NOMO-1 treated with dmso at 0.1 percent for 144 hours (cell line): ENCODE results near the gene SMYD3.
"Not testable (repeated sequence)": the region's sequence is repeated elsewhere in the genome, so short reads cannot be mapped to it uniquely, and the experiment has no call there.

Experiments
- DNase-seq: peaks from one replicate; lab custom pipeline; 2025; ENCODE audit not compliant: unreplicated experiment; lab: John Stamatoyannopoulos, UW

Gene SMYD3

DNA sequence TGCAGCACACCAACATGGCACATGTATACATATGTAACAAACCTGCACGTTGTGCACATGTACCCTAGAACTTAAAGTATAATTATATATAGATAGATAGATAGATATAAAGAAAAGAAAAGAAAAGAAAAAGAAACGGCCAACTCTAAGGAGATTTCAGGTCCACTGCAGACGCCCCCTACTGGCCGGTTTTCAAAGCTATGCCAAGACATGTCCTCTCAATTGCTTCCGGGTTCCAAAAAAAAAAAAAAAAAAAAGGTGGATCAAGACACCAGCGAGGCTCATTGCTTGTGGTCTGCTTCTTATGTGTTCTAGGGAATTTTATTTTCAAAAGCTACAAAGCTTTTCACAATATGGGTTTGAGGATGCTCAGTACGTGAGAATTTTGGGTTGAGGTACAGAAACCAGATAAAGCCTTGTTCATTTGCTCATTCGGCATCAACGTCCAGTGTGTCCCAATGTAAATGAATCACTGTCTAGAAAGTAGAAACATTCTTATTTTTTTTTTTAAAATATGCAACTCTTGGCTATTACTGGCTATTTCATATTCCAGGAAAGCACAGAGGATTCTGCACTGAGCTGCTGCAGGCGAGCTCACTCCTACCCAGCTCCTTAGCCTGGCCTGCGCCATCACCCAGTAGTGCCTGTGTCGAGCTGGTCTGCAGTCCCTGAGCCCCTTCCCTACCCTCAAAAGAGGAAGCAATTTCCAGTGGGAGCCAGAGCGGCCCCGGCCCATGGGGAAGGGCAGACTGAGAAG lies 709.3 kb downstream of the SMYD3 start:
- DNase-seq, result no peak

DNA sequence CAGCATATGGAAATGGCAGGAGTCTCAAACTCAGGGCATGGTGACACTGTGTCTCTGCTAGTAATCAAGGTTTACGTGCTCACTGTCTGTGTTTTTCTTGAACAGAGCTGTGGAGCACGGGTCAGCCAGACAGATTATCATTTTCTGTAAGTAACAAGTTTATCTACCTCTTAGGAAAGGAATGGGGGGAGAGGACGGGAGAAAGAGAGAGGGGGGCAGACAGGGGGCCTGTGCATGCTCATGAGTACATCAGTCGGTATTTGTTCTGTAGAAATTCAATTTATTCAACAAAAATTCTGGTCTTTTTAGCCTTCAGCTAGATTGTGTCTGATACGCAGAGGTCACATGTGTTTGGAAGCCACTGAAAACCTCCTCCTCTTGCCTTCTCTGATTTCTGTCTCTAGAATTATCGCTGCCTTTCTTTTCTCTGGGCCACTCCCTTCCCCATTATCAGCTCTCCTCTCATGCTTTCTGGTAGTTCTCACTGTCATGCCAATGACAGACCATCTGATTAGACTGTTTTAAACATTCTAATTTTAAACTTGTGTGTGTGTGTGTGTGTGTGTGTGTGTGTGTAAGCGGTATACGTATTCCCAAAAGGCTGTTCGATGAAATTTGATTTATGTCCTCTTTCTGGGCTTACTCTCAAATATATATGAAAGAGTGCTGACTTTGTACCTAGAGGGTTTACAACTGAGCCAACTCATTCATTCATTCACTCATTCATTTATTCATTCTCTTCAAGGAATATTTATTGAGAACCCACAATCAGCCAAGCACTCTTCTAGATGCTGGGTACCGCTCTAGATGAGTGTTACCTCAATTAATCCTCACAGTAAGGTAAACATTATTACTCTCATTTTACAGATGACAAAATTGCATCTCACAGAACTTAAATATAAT lies 715.4 kb downstream of the SMYD3 start:
- DNase-seq, result no peak

DNA sequence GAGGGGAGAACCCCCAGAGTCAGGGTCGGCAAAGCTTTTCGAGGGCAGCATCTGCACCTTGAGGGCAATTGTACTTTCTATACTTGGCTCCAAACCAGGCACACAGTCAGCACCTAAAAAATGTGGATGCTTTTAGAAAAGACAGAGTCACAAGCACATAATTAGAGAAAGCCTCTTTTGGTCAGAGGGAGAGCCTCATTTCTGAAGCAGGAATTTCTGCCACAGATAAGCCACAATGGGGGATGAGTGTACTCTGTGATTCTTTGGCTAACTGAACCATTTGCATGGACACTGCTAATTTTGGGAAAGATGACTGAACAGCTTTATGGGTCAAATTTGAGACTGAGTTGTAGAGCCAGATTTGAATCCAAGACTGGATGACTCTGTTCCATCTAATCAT lies 716.6 kb downstream of the SMYD3 start:
- no peak for DNase-seq

DNA sequence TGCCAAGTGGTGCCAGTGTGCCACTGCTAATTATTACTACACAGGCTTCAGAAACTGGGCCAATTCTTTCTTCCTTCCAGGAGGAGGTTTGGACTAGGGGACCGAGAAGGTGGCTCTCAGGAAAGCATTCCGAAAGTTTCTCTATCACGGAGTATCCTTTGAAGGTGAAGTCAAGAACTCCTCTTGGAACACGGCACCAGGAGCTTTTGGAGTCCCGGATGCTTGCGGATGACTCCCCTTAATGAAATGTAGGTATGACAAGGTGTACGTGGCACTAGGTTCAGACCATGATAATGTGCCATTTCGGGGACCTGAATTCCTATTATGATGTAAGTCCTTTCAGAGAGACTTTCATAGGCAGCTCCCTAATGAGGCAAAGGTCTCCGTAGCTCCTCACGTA lies 718.2 kb downstream of the SMYD3 start:
- DNase-seq, result no peak

DNA sequence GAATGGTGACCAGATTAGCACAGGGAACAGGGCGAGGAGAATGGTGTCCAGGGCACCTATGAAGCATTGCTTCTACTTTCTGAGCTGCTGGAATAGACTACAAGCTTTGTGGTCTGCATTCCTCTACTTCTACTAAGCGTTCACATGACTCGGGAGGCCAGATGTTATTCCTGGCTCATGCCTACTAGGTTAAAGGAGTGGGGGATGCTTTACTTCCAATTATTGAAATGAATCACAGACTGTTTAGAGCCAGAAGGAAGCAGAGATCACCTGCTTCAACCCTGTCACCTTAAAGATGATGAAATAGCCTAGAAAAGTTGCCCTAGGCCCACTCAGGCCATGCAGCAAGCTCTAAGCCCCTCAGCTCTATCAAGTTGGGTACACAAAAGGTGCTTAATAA lies 718.8 kb downstream of the SMYD3 start:
- DNase-seq, result no peak

DNA sequence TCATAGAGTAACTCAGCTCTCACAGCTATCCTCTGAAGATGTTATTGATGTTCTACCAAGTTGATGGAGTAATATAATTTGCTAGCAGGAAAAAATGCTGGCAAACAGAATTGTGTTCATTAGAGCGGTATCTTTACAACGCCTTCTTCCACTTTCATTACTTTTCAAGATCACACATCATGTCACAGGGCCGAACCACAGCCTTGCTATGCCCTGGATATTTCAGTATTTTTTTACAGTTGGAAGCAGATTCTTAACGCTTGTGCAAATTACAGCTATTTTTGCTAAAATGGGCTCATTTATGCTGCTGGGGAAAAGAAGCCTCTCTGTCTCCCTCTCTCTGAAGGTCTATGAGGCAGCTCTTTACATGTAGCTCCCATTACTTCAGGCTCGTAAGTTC lies 720.1 kb downstream of the SMYD3 start:
- DNase-seq, result no peak

DNA sequence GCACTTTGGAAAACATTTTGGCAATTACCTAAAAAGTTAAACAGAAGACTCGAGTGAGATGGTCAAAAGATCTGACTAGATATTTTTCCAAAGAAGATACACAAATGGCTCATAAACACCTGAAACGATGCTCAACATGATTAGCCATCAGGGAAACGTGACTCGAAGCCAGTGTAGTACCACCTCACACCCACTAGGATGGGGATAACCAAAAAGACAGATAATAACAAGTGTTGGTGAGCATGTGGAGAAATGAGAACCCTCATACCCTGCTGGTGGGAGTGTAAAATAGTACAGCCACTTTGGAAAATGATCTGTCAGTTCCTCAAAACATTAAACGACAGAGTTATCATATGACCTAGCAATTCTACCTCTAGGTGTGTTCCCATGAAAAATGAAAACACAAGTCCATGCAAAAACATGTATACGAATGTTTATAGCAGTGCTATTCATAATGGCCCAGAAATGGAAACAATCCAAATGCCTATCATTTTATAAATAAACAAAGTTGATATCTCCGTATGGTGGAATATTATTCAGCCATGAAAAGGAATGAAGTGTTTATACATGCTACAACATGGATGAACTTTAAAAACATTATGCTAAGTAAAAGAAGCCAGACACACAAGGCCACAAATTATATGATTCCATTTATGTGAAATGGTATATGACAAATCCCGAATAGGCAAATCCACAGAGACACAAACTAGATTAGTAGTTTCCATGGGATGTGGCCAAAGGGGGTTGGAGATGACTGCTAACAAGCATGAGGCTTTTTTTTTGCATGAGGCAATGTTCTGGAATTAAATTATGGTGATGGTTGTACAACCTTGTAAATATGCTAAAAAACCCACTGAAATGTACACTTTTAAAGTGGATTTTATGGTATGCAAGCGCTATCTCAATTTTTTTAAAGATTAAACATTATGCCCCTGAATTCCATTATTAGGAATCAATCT lies 727.0 kb downstream of the SMYD3 start:
- DNase-seq, result no peak

DNA sequence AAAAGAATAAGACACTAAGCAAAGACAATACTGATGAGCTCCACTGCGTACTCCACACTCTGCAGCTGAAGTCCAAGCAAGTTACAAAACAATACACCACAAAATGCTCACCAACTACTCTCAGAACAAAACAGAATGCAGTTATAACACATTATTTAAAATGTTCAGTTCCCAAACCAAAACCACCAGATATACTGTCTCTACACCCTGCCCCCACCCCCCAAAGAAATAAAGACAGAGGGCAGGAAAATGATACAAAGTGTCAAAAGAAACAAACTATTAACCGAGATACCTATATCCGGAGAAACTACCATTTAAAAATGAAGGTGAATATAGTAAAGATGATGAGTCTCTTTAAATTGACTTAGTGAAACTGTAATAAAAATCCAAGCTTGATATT lies 729.3 kb downstream of the SMYD3 start:
- no peak for DNase-seq

DNA sequence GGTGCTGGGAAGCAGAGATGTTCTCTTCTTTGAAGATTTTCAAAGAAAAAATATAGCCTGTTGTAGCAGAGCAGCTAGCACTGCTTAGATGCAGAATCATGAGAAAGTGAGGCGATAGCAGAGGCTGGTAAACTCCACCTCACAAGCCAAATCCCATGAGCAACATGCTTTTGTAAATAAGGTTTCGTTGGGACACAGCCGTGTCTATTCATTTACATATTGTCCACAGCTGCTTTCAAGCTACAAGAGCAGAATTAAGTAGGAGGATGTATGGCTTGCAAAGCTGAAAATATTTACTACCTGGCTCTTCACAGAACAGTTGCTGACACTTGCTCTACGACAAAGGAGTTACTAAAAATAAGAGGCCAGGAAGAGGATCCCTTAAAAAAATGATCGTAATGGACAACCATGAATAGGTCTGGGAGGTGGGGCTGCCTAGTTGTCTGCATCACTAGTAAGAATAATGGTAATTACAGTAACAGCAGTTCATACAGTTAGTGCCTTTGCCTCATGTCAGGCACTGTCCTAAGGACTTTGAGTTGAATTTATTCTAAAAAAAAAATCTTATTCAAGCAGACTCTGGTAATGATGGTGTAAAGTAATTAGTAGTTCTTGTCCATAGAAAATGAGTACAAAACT lies 730.3 kb downstream of the SMYD3 start:
- no peak for DNase-seq

DNA sequence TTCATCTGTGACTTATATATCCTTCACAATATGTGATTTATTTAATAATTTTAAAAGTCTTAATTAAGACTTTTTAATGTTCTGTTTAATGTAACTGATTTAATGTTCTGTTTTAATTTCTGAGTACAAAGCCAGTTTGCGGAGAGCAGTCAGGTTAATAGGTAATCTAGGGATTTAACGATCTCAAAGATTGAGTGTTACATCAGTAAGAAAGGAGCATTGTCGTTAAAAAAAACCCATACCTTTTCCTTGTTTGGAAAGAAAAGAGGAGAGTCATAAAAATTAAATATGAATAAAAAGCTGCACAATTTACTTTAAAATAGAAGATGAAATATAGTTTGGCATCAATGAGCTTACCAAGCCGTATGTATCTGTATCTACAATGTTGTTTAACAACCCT lies 730.9 kb downstream of the SMYD3 start:
- DNase-seq, result no peak

DNA sequence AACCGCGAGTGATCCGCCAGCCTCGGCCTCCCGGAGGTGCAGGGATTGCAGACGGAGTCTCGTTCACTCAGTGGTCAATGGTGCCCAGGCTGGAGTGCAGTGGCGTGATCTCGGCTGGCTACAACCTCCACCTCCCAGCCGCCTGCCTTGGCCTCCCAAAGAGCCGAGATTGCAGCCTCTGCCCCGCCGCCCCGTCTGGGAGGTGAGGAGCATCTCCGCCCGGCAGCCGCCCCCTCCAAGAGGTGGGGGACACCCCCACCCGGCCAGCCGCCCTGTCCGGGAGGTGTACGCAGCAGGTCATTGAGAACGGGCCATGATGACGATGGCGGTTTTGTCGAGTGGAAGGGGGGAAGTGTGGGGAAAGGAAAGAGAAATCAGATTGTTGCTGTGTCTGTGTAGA lies 732.1 kb downstream of the SMYD3 start:
- DNase-seq, result not testable (repeated sequence)

DNA sequence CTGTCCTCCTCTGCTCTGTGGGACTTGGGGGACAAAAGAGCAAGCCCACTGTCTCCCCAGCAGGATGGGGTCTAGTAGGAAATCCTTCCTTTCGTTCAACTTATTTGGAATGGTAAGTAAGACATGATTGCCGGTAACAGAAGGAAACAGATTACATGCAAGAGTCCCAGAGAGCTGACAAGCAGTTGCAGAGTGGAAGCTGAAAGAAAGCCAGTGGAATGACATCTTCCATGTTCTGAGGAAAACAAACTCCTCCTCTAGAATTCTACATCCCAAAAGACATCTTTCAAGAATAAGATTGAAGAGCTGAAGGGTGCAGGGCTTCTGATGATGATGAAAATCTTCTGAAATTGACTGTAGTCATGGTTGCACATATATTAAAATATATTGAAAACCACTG lies 732.9 kb downstream of the SMYD3 start:
- no peak for DNase-seq

DNA sequence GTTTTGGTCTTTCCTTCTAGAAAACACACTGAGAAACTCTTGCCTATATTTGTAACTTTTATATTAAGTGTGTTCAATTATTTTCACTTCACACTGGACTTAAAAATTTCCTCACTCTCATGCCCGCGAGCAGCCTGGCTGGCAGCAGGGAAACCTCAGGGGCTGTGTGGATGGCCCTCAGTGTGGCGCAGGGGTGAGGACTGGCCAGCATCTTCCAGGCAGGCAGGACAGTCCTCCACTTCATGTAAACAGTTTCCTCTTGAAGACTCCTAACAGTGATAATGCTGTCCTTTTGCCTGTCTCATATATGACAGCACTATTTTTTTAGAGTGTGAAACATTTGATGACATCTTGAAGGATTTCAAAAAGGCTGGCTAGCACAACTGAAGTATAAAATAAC lies 733.7 kb downstream of the SMYD3 start:
- no peak for DNase-seq

DNA sequence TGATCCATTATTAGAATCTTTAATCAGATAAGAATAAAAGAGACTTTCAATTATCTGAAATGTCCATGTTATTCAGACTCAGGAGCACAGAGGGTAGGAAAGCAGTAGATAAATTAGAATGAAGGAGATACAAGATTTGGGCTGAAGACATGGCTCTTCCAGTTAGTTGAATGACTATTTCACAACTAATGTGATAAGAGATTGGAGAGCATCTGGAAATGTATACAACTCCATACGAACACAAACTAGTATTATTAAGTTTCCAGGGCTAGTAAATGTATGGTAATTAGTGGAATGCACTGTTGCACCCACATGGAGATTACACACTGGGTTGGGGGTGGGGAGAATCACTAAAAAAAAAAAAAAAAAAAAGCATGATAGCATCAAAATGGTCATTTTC lies 734.3 kb downstream of the SMYD3 start:
- DNase-seq, result no peak

DNA sequence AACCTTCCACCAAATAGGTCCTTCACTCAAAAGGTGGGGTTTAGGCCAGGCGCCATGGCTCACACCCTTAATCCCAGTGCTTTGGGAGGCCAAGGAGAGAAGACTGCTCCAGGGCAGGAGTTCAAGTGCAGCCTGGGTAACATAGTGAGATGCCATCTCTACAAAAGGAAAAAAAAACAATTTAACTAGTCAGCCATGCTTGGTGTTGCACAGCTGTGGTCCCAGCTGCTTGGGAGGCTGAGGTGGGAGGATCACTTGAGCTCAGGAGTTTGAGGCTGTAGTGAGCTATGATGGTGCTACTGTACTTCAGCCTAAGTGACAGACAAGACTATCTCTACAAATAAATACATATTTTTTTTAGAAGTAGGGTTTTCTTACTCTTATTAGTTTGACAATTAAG lies 734.8 kb downstream of the SMYD3 start:
- DNase-seq, result no peak

DNA sequence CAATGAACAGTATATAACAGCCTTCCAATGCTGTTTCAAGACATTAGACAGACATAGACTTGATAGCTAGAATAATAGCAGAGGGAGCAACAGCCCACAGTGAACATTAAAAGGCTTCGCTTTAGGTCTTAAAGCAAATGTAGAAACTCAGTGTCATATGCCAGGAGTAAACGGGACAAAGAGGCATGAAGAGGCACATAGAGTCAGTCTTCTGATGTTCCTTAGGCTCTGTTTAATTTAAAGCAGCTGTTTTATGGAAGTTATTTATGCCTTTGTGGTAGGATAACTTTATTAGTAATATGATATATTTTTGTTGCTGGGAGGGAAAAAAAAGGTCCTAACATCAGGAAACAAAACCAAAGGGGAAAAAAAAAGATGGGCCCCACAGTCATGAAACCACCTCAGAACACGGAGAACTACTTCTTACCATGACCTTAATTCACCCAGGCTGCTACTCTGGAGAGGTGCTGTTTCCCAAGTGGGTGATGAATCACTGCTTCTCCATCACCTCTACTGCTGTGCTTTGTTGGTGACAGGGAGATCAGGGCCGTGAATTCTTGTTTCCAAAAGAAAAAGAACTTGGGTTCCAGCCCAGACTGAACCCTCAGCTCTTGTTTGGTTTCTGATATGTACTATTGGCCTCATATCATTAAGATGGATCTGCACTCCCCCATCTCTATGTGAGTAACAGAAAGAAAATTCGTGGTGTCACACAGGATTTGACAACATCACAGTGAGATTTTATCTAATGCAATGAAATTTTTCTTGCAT lies 735.4 kb downstream of the SMYD3 start:
- DNase-seq, result no peak

DNA sequence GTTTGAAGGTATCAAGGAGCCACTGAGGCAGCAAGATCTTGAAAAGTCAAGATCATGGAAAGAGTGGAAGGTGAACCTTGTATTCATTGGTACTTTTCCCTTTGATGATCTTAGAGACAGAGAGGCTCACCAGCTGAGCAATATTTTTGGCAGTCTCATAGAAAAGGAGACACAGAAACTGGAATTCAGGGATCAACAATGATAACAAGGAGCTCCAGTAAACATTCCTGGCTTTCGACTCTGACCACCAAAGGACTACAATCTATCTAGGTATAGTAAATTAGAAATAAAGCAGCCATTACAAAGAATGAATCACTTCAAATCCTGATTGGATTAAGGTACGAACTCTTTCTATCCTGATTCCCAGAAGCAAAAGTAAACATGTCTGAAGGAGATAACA lies 736.9 kb downstream of the SMYD3 start:
- DNase-seq, result no peak

DNA sequence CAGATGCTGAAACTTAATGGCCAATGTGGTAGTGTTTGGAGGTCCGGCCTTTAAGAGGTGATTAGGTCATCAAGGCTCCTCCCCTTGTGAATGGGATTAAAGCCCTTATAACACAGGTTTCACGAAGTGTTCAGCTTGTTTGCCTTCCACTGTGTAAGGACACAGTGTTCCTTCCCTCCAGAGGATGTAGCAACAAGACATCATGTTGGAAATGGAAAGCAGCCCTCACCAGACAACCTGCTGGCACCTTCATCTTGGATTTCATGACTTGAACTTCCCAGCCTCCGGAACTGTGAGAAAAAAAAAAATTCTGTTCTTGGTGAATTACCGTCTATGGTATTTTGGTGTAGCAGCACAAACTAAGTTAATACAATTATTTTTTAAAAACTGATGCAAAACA lies 738.5 kb downstream of the SMYD3 start:
- no peak for DNase-seq

DNA sequence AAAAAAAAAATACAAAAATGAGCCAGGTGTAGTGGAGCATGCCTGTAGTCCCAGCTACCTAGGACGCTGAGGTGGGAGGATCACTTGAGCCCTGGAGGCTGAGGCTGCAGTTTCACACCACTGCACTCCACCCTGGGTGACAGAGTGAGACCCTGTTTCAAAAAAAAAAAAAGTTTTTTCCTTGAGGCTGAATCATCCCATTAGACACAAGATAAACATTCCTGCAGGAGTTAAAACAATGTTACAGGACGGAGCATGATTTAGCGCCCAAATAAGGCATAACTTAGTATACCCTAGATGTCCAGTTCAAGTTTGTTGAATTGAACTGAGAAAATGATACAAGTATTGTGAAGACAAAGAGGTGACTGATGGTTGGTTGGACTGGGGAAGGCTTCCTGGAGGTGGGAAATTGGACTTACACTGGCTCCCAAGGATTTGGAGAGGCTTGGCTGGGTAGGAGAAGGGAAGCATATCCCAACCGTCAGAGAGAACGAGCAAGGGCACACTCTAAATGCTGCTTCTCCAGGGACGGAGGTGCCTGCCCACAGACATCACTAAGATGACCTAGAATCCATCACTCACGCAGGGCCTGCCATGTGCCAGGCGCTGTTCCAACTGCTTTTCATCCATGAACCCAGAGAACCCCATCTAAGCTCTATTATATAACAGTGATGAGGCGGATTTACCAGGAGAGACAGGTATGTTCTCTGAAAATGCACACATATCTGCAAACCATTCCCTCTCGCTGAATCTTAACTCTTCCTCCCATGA lies 741.7 kb downstream of the SMYD3 start:
- no peak for DNase-seq
